GM23248 (cell line): Measurements from ENCODE around the gene KCNN3. TPM values are rescaled to one million over a fixed set of nuclear protein-coding genes. Genes with fewer than 3 reads are reported as not detected.
A peak's percentile ranks its signal among the peaks of the same experiment; 100 is the strongest.

Experiments
- DNase-seq: peaks from one replicate; pipeline ENCODE4 v3.0.0-alpha.2; 2015
- H2AFZ ChIP-seq: fragments of 200-600 bp; sonication (generic); 2 replicates; pipeline ENCODE4 v1.6.1; 2016; ENCODE audit warnings: antibody characterized with exemption
- H3F3A ChIP-seq: fragments of 200-600 bp; sonication (generic); 2 replicates; pipeline ENCODE4 v1.6.1; 2016; ENCODE audit warnings: mild to moderate bottlenecking, antibody characterized with exemption, mixed run types; ENCODE audit not compliant: insufficient read depth
- H3K27ac ChIP-seq: fragments of 200-600 bp; sonication (generic); 2 replicates; pipeline ENCODE4 v1.5.1; 2016; ENCODE audit warnings: mild to moderate bottlenecking
- H3K27me3 ChIP-seq: fragments of 200-600 bp; sonication (generic); replicated peaks from 2 replicates; pipeline ENCODE4 v1.6.1; 2016; ENCODE audit warnings: mild to moderate bottlenecking; ENCODE audit not compliant: insufficient read depth
- H3K36me3 ChIP-seq: fragments of 200-600 bp; sonication (generic); 2 replicates; pipeline ENCODE4 v1.6.1; 2016; ENCODE audit warnings: low read depth, mild to moderate bottlenecking
- H3K4me1 ChIP-seq: fragments of 200-600 bp; sonication (generic); 2 replicates; pipeline ENCODE4 v1.6.1; 2016; ENCODE audit warnings: mild to moderate bottlenecking; ENCODE audit not compliant: insufficient read depth
- H3K4me2 ChIP-seq: fragments of 200-600 bp; sonication (generic); one replicate; pipeline ENCODE4 v1.6.1; 2016; ENCODE audit warnings: mild to moderate bottlenecking; ENCODE audit not compliant: unreplicated experiment
- H3K4me3 ChIP-seq: fragments of 200-600 bp; sonication (generic); 2 replicates; pipeline ENCODE4 v1.5.1; 2016; ENCODE audit warnings: mild to moderate bottlenecking
- H3K79me2 ChIP-seq: fragments of 200-600 bp; sonication (generic); 2 replicates; pipeline ENCODE4 v1.6.1; 2016; ENCODE audit warnings: mild to moderate bottlenecking; ENCODE audit not compliant: insufficient read depth
- H3K9ac ChIP-seq: fragments of 200-600 bp; sonication (generic); 2 replicates; pipeline ENCODE4 v1.6.1; 2016; ENCODE audit warnings: mild to moderate bottlenecking
- H3K9me2 ChIP-seq: fragments of 200-600 bp; sonication (generic); 2 replicates; pipeline ENCODE4 v1.6.1; 2016; ENCODE audit warnings: mixed run types, mild to moderate bottlenecking, moderate library complexity; ENCODE audit not compliant: insufficient read depth
- H3K9me3 ChIP-seq: fragments of 200-600 bp; sonication (generic); one replicate; pipeline ENCODE4 v1.6.1; 2017; ENCODE audit warnings: low read depth
- H4K20me1 ChIP-seq: fragments of 200-600 bp; sonication (generic); 2 replicates; pipeline ENCODE4 v1.6.0; 2016; ENCODE audit not compliant: insufficient read depth
- EZH2 ChIP-seq: fragments of 200-600 bp; sonication (generic); IDR thresholded peaks from 2 replicates; pipeline ENCODE4 v1.6.1; 2018; ENCODE audit warnings: antibody characterized with exemption, mild to moderate bottlenecking; ENCODE audit not compliant: insufficient read depth, poor library complexity, severe bottlenecking
- EZH2phosphoT487 ChIP-seq: fragments of 200-600 bp; sonication (generic); IDR thresholded peaks from 2 replicates; pipeline ENCODE4 v1.6.1; 2018; ENCODE audit warnings: antibody characterized with exemption, moderate library complexity, mild to moderate bottlenecking, low read depth; ENCODE audit not compliant: insufficient read depth
- WGBS, 2 experiments: methylation state at CpG; one replicate each; pipeline ENCODE4 v1.1.6; 2015 to 2017; ENCODE audit warnings: low lambda C conversion rate in 2 of 2, low coverage in 1 of 2; ENCODE audit errors: missing lambda C conversion rate in 2 of 2; 5-methylcytosine and 5-hydroxymethylcytosine counted together
- in situ Hi-C: fragments of 300-500 bp; cut with MboI; formaldehyde crosslinking; loops from 2 replicates; pipeline ENCODE4 v1.15.0; 2020
- polyA plus RNA-seq: library from polyadenylated mRNA; unstranded; fragments of >200 nt; fragmentation: Nextera tagmentation; extraction: Ambion mirVana; gene quantifications from 2 replicates; pipeline ENCODE4 v1.2.1, GENCODE V29; 2016
- total RNA-seq: library from RNA; depleted of rRNA; stranded (reverse); fragments of >200 nt; shearing (Covaris generic); gene quantifications from 2 replicates; pipeline ENCODE4 v1.2.3, GENCODE V29; 2014

KCNN3 gene
- total and polyA plus RNA-seq, 2 experiments from 2014 or later, result not detected

DNA sequence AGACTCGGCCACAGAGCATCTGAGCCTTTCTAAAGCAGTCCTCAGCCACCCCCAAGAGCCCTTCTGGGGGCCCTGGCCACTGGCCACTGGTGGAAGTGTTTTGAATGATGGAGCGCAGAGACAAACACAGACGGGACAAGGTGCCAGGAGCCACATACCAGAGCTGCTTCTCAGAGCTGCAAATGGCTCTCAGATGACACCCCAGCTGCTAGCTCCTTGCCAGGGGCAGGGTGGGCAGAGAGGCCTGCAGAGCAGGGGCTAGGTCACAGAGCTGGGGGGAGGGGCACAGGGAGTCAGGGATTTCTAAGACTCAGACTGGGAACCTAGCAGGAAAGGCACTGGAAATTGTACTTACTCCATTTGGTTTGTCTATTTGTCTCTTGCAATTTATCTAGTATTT, 30.4 kb downstream of the KCNN3 start:
- no peaks in the 10 kb centered on the region for H4K20me1 ChIP-seq
- no peaks in the 10 kb centered on the region for H3K36me3 ChIP-seq
- no peaks in the 10 kb centered on the region for H3F3A ChIP-seq
- no peak overlapping the region for H3K4me2 ChIP-seq
- H3K4me3 ChIP-seq, result no peak overlapping the region
- no peaks in the 10 kb centered on the region for H3K9me3 ChIP-seq
- no peak overlapping the region for H2AFZ ChIP-seq
- H3K9me2 ChIP-seq, result no peaks in the 10 kb centered on the region
- no peaks in the 10 kb centered on the region for H3K79me2 ChIP-seq
- H3K4me1 ChIP-seq, result peaks cover 6% of the 10 kb centered on the region
- DNase-seq, result peak; percentile 57
- WGBS, 2 experiments, result 29 to 30% methylated on average over 3 of the region's 3 CpGs
- no peak overlapping the region for H3K9ac ChIP-seq
- no peak for TF ChIP-seq EZH2phosphoT487
- no peak for TF ChIP-seq EZH2
- H3K27ac ChIP-seq, result no peak overlapping the region
- in situ Hi-C loops, result no loop called here
- H3K27me3 ChIP-seq, result peaks cover 26% of the 10 kb centered on the region

DNA sequence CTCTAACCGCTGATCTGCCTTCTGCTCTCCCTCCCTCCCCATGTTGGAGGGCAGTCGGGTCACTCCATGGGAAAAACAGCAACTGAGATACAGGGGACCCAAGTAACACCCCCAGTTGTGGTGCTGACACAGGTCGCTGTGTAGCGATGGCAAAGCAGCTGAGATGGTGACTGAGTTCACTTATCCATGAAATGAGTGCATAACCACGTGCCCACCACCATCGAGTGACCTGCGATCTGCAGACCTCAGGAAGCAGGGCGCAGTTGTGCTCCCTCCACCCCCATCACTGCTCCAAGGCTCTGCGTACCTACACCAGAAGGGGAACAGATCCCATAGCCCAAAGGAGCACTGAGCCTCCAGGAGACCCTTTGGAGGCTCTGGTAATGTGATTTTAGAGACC, 31.1 kb downstream of the KCNN3 start:
- peaks cover 6% of the 10 kb centered on the region for H3K4me1 ChIP-seq
- no peak overlapping the region for H2AFZ ChIP-seq
- no peaks in the 10 kb centered on the region for H3K9me3 ChIP-seq
- H3K27me3 ChIP-seq, result peaks cover 28% of the 10 kb centered on the region
- TF ChIP-seq EZH2, result no peak
- TF ChIP-seq EZH2phosphoT487, result no peak
- WGBS, 2 experiments, result 81 to 87% methylated on average over 9 of the region's 9 CpGs
- no peaks in the 10 kb centered on the region for H3K79me2 ChIP-seq
- in situ Hi-C loops, result no loop called here
- H3K4me3 ChIP-seq, result no peak overlapping the region
- H4K20me1 ChIP-seq, result no peaks in the 10 kb centered on the region
- DNase-seq, result no peak
- H3K9me2 ChIP-seq, result no peaks in the 10 kb centered on the region
- no peak overlapping the region for H3K27ac ChIP-seq
- H3K9ac ChIP-seq, result no peak overlapping the region
- no peak overlapping the region for H3K4me2 ChIP-seq
- H3K36me3 ChIP-seq, result no peaks in the 10 kb centered on the region
- no peaks in the 10 kb centered on the region for H3F3A ChIP-seq

DNA sequence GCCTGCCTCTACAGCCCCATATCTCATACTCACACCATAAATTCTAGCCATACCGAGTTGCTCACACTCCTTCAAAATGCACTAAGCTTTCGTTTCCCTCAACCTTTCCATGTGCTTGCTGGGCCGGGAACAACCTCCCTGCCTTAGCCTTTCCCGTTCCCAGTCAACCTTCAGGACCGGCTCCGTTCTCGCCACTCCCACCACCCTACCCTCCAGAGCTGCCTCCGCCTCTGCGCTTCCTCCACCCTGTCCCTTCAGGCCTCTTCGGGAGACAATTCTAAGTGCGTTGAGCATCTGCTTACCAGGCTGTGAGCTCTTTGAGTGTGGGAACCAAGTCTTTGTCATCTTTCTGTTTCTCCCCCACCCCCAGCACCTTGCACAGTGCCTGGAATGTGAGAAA, 31.6 kb downstream of the KCNN3 start:
- DNase-seq, result no peak
- Histone ChIP-seq H3K36me3 (no peaks in the 10 kb centered on the region), H3K4me1 (peaks cover 6% of the 10 kb centered on the region), H3K27me3 (peaks cover 28% of the 10 kb centered on the region), H3K9me3 (no peaks in the 10 kb centered on the region), H3K4me3 (no peak overlapping the region), H3K79me2 (no peaks in the 10 kb centered on the region), H3K9ac (no peak overlapping the region), H3K9me2 (no peaks in the 10 kb centered on the region), H4K20me1 (no peaks in the 10 kb centered on the region), H3K27ac (no peak overlapping the region), H3F3A (no peaks in the 10 kb centered on the region), H3K4me2 (no peak overlapping the region), H2AFZ (no peak overlapping the region)
- TF ChIP-seq EZH2, result no peak
- TF ChIP-seq EZH2phosphoT487, result no peak
- in situ Hi-C loops, result no loop called here
- 73 to 77% methylated on average over 11 of the region's 11 CpGs for WGBS, 2 experiments

DNA sequence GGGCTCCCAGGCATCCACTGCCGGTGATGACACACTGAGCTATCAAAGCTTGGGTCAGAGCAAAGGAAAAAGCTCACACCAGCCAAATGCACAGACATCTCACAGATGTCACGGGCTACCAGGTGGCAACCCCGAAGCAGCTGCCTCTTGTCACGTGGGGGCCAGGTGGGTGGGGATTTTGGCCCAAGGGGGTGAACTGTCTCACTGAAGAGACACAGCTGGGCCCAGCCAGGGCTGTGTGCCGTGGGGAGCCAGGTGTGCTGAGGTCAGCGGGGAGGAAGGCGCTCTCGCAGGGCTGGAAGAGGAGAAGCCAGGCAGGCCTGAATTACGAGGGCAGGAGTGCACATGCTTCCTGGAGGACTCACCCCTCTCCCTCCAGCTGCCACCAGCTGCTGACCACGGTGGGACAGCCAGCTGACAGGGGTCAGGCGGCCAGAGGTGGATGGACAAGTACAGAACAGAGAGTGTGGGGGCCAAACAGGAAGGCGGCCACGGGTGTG, 32.4 kb downstream of the KCNN3 start:
- Histone ChIP-seq H2AFZ (no peak overlapping the region), H3K9me2 (no peaks in the 10 kb centered on the region), H3F3A (no peaks in the 10 kb centered on the region), H3K79me2 (no peaks in the 10 kb centered on the region), H3K4me3 (no peak overlapping the region), H4K20me1 (no peaks in the 10 kb centered on the region), H3K9ac (no peak overlapping the region), H3K27me3 (peaks cover 28% of the 10 kb centered on the region), H3K36me3 (no peaks in the 10 kb centered on the region), H3K27ac (no peak overlapping the region), H3K9me3 (no peaks in the 10 kb centered on the region), H3K4me2 (no peak overlapping the region), H3K4me1 (peaks cover 6% of the 10 kb centered on the region)
- no peak for DNase-seq
- WGBS, 2 experiments, result 72 to 73% methylated on average over 12 to 13 of the region's 13 CpGs
- in situ Hi-C loops, result no loop called here
- TF ChIP-seq EZH2phosphoT487 (no peak), EZH2 (no peak)
